ENCODE results near the gene ALMS1.

GRCh38 chr2:73594251-73594650 is 208.6 kb downstream of the ALMS1 start:
- TF ChIP-seq CTCF (IDR thresholded peaks at IDR 0.05; ENCODE audit: low read depth, low read length, poor library complexity, severe bottlenecking) (no peak), EZH2phosphoT487 (IDR thresholded peaks at IDR 0.05; ENCODE audit: borderline replicate concordance, low read length) (no peak)

All from DOHH2 (cell line).